Epithelial cell of esophagus (primary cell): ENCODE data around the gene IDH2.
A peak's percentile ranks its signal among the peaks of the same experiment; 100 is the strongest.

Source experiments
- DNase-seq: peaks from one replicate; pipeline ENCODE4 v3.0.0; 2010; ENCODE audit warnings: low read depth
- H3K4me3 ChIP-seq: 2 replicates; pipeline ENCODE4 v1.5.1; 2011; ENCODE audit warnings: mild to moderate bottlenecking, low read length, control low read depth
- CTCF ChIP-seq: IDR thresholded peaks from 2 replicates; pipeline ENCODE4 v1.5.1; 2011; ENCODE audit warnings: low read depth, mild to moderate bottlenecking, low read length, control low read depth, inconsistent platforms; ENCODE audit not compliant: insufficient read depth; ENCODE audit errors: missing control alignments

Gene IDH2

GRCh38 chr15:90055182-90055581 is 47.1 kb downstream of the IDH2 start:
- H3K4me3 ChIP-seq: no peak overlapping the region
- DNase-seq: peak; percentile 29
- no peak for TF ChIP-seq CTCF

- DNase-seq: no peak
- H3K4me3 ChIP-seq: no peak overlapping the region
- no peak for TF ChIP-seq CTCF
These were observed 47.6 kb downstream of the IDH2 start for GRCh38 chr15:90054618-90055097.

- TF ChIP-seq CTCF: no peak
- no peak overlapping the region for H3K4me3 ChIP-seq
- DNase-seq: no peak
These were observed 48.4 kb downstream of the IDH2 start for GRCh38 chr15:90053685-90054466.

GRCh38 chr15:90051874-90052273 is 50.4 kb downstream of the IDH2 start:
- no peak for DNase-seq
- no peak for TF ChIP-seq CTCF
- no peak overlapping the region for H3K4me3 ChIP-seq

GRCh38 chr15:90049666-90050604 is 52.3 kb downstream of the IDH2 start:
- DNase-seq: no peak
- TF ChIP-seq CTCF: no peak
- no peak overlapping the region for H3K4me3 ChIP-seq

DNA sequence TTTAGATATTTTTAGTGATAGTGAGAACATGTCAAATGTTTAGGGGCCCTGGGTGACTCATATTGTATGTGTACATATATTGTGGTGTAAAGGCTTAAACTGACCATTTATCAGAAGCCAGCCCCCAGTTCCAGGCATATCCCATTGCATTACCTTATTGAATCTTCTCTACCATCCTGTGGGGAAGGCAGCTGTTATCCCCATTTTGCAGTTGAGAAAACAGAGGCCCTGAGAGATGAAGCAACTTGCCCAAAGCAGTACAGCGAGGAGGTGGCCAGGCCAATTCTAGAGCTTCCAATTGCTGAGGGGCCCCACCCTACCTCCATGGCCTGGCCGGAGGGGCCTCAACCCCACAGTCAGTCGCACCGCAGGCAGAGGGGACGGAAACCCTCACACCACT is 53.2 kb downstream of the IDH2 start:
- no peak for TF ChIP-seq CTCF
- no peak overlapping the region for H3K4me3 ChIP-seq
- no peak for DNase-seq
